HG03575 (cell line): ENCODE measurements around the gene RGS10.
"Not testable (repeated sequence)": the region's sequence is repeated elsewhere in the genome, so short reads cannot be mapped to it uniquely, and the experiment has no call there.

ENCODE experiments used
- ATAC-seq: cut with Tn5 transposase; IDR thresholded peaks from one replicate; pipeline ENCODE4 v1.9.1; 2021; ENCODE audit not compliant: unreplicated experiment, insufficient number of reproducible peaks, low FRiP score; ENCODE audit errors: extremely low read depth

The RGS10 gene, protein sequence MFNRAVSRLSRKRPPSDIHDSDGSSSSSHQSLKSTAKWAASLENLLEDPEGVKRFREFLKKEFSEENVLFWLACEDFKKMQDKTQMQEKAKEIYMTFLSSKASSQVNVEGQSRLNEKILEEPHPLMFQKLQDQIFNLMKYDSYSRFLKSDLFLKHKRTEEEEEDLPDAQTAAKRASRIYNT

DNA sequence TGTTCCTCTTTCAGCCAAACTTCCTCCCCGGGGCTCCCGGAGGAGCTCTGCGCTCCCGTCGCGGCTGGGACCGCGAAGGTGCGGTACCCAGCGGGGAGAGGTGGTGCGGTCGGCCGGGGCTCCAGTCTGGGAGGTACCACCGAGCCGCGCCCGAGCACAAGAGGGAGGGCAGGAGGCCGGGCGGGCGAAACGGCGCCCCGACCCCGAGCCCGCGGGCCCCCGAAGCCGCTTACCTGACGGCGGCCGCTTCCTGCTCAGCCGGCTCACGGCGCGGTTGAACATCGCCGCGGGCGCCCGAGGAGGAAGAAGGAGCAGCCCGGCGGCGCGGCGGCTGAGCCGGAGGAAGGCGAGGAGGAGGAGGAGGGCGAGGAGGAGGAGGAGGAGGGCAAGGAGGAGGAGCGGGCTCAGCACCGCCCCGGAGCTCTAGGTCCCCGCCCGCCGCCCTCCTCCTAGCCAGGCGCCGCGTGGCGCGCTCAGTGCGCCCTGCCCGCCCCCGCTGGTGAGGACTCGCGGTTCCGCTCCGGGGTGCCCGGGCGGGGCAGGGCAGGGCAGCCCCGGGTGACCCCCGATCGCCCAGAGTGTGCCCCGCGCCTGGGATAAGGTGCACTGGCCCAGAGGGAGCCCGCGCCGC is at the start of gene RGS10:
Gene RGS10, minus strand, starts transcription at position 363 of the 631 bp plus-strand sequence. Its CDS starts 81 bp downstream, at position 282.
- no peak for ATAC-seq

DNA sequence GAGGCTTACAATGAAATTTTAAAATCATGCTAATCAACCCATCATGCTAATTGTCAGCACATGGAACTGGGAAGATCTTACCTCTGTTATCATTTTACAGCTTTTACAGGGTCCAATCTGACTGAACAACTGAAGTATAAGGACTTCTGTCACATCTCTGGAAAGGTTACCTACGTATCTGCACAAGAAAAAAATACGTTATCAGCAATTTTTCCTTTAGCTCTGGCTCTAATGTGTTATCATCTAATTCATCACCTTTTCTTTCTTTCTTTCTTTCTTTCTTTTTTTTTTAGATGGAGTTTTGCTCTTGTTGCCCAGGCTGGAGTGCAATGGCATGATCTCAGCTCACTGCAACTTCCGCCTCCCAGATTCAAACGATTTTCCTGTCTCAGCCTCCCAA is 45.6 kb upstream of the RGS10 start:
- no peak for ATAC-seq

DNA sequence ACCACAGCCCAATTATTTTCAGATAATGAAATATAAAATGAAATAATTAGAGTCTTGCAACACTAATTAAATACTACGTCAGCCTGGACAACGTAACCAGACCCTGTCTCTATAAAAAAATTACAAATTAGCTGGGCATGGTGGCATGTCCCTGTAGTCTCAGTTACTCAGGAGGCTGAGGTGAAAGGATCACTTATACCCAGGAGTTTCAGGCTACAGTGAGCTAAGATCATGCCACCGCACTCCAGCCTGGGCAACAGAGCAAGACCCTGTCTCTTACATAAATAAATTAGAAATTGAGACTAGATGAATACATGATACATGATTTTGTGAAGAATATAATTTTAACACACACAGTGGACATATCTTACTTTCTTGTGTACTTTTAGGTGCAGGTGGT is 35.8 kb upstream of the RGS10 start:
- ATAC-seq, result no peak

DNA sequence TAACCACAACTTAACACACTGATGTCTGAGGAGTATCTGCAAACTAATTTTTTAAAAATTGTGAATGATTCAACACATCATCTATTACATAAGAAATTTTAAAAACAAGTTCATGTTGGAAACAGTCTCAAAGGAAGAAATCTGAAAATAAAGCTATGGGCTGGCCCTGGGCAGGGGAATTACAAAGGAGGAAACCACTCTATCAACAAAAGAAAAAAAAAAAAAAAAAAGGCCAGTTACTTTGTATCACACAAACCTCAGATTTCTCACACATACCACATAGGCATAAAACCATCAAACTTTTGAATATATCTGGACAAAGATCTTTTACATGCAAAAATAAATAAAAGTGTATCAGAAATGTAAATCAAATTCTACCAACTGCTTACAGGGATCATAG is 33.5 kb upstream of the RGS10 start:
- no peak for ATAC-seq

DNA sequence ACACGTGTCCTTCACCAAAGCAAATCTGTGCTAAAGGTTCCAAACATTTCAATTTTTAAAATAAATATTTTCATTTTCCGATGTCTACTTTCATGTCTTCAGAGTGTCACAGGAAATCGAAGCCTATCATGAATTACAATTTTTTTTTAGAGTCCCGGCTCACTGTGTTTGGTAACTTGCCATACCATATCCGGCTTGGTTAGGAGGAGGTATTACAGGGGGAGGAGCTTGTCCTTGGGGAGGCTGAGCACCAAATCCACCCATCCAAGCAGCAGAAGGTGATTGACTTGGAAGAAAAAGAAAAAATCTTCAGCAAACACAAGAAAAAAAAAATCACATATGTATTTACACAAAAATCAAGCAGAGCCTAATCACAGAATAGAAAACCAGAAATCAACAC is 33.0 kb upstream of the RGS10 start:
- no peak for ATAC-seq

DNA sequence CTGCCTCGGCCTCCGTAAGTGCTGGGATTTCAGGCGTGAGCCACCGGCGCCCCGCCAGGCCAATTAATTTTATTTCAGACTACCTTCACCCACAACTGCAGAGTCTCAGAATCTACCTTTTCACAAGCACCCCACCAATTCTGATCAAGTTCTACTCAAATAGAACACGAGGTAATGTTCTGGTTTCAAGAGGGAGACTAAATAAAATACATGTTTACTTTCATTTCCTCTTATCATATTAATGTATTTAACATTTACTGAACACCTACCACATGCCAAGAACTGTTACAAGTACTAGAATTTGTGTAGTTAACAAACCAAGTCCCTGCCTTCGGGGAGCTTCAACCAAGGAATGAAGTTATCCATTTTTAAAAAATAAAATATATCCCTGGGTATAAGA is 25.5 kb upstream of the RGS10 start:
- no peak for ATAC-seq

DNA sequence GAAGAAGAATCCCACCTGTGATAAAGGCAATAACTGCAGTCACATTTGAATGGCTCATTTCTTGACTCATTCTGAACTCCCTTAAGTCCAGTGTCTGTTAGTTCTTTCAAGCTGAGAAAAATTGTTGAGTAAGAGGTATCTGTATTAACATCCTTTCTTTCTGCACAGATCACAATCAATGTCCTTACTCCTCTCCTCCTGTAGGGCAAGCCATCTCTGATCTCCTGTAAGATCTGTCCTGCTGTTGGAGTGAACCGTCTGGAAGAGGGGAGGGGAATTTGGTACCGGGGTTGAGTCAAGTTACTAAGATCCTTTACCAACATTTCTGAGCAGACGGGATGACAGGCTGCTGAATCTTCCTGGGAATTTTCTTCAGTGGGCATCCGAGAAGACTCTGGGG is 19.6 kb upstream of the RGS10 start:
- ATAC-seq, result no peak

DNA sequence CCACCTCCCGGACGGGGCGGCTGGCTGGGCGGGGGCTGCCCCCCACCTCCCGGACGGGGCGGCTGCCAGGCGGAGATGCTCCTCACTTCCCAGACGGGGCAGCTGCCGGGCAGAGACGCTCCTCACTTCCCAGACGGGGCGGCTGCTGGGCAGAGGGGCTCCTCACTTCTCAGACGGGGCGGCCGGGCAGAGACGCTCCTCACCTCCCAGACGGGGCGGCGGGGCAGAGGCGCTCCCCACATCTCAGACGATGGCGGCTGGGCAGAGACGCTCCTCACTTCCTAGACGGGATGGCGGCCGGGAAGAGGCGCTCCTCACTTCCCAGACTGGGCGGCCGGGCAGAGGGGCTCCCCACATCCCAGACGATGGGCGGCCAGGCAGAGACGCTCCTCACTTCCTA is 17.0 kb upstream of the RGS10 start:
- ATAC-seq, result not testable (repeated sequence)

DNA sequence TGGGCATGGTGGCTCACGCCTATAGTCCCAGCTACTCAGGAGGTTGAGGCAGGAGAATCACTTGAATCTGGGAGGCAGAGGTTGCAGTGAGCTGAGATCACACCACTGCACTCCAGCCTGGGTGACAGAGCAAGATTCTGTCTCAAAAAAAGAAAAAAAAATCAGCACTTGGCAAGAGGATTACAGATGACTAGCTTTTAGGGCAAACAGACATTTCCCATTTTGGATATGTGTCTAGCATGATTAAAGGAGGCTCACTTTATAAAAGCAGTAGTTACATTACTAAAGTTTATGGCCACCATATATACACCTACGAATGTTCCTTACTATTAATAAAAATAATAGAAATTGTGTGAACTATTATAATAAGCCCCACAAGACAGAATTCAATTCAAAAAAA is 13.6 kb upstream of the RGS10 start:
- not testable (repeated sequence) for ATAC-seq

DNA sequence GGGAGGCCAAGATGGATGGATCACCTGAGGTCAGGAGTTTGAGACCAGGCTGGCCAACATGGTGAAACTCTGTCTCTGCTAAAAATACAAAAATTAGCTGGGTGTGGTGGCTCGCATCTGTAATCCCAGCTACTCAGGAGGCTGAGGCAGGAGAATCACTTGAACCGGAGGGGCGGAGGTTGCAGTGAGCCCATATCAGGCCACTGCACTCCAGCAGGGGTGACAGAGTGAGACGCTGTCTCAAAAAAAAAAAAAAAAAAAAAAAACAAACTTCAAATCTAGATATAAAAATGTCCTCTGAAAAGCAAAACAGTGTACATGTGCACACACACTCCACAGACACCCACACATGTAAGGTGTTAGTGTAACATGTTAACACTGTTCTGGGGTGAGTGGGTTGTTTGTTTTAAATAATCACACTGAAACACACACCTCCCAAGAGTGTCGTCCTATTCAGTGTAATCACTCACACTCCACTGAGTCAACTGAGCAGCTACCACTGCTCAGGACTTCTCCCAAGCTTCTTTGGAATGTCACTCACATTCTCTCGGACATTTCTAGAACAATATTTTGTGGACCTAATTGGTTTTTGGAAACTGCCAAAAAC is 12.8 kb upstream of the RGS10 start:
- ATAC-seq, result no peak

DNA sequence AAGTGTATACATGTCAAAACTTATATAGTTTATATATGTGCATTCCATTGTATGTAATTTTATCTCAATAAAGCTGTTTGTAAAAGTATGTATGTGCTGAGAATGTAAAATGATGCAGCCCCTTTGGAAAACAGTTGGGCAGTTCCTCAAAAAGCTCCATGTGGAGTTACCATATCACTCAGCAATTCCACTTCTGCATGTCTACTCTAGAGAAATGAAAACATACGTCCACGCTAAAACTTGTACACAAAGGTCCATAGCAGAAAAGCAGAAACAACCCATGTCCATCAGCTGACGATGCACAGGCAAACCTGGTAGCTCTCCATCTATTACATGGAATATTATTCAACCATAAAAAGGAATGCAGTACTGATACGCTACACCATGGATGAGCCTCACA is 8.3 kb upstream of the RGS10 start:
- no peak for ATAC-seq

DNA sequence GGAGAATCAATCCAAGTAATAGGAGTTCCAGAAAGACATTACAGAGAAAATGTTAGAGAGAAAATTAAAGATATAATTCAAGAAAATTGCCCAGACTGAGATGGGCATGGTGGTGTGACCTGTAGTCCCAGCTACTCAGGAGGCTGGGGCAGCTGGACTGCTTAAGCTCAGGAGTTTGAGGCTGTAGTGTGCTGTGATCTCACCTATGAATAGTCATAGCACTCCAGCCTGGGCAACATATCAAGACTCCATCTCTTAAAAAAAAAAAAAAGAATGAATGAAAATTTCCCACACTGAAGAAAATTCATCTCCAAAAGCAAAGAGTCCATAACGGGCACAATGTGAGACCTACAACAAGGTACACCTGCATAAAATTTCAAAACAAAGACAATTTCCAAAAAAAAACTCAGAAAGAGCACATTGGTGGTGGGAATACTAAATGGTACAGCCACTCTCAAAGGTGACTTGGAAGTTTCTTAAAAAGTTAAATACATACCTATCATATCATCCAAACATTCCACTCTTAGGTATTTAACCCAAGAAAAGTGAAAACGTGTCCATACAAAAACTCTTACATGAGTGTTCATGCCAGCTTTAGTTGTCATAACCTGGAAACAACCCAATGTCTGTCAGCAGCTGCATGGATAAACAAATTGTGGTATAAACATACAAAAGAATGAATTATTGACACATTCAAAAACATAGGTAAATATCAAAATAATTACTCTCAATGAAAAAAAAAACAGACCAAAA is 6.9 kb upstream of the RGS10 start:
- ATAC-seq, result no peak

DNA sequence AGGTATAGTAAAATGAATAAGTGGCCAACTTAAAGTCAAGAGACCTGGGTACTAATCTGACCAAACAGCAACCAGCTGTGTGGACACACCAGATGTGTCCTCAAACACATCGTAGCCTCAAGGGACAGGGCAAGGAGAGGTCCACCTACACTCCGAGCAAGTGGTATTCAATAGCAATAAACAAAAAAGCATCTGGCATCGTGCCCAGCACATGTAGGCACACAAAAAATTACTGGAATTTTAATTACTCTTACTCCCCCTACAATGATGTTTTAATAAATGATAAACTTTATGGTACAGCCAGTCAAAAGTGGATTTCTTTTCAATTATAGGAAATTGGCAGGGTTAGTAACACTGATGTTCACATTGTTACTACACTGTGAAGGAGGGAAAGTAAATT is 3.5 kb upstream of the RGS10 start:
- ATAC-seq, result no peak

DNA sequence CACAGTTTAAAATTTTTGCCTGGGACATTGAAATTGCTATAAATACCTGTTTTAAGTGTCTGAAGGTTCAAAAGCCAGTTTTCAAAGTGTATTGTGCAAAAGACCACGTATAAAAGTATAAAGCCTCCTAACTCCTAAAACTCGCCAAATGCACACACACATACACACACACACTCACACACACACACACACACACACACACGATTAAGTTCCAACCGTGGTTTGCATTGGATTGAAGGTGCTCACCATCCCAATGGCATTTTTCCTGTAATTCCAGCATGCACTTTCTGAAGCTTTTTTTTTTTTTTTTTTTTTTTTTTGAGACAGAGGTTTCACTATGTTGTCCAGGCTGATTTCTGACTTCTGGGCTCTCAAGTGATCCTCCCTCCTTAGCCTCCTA is 2.8 kb upstream of the RGS10 start:
- ATAC-seq, result no peak

DNA sequence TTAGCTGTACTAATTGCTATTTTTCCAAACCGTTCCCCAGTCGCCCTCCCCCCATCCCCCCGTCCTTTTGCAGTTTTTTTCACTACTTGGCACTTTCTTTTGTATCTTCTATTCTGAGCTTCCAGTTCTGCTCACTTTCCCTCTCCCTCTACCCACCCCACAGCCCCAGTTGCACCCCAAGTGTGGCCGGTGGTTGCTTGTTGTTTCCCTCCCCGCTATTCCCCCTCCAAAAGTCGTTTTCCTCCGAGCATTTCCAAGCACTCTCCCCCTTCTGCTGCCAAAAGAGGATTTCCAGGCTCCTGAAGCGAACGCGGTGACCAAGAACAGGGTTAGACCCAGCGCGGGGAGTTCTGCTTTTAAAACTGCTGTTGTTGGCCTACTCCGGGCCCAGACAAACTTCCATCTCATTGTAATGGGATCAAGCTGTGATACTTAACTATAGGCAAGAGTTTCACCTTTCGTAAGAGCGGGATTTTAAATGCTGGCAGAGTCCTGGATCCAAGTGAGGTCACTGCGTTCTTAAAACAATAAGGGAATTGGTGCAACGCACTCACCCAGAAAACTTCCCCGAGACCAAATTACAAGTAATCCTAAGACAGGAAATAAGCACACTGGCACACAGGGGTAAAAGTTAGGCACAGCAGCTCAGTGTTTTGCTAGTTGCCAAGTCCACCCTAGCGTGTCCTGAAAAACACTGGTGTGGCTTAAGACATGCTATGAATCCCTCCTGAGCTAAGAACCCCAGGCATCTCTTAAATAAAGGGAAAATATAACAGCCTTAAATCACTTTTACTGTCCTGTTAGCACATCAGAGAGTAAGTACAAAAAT is 1.5 kb upstream of the RGS10 start:
- no peak for ATAC-seq

DNA sequence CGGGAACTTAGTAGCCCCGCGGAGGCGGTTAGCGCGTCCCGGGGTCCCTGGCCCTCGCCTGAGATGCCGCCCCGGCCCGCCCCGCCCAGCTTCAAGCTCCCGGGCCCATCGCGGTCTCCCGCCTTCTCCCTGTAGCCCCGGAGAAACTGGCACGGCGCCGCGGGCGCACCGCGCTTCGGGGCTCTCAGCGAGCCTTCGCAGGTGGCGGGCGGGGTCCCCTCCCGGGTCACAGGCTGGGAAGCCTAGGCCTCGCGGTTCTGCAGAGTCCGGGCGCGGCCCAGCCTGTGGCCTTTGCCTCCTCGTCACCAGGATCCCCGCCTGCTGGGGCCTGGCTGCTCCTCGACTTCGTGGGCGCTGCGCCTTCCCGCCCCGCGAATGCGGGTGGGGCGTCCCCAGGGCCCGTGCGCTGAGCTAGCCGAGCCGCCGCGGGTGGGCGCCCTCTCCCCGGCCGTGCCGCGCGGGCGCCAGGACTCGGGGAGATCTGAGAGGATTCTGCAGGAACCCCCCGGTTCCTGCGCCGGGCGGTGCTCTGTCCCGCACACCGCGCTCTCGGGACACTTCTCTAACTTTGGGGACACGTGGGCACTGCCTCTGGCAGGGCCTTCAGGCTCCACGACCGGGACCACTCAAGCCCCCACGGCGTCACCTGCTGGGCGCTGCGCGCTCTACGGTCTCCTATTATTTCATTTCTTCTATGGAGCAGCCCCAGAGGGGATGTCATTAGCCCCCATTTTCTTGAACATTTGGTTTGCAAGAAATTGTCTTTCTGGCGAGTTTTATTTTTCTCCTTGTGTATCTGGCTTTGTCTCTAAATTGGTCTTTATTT is 682 bp upstream of the RGS10 start:
- no peak for ATAC-seq

DNA sequence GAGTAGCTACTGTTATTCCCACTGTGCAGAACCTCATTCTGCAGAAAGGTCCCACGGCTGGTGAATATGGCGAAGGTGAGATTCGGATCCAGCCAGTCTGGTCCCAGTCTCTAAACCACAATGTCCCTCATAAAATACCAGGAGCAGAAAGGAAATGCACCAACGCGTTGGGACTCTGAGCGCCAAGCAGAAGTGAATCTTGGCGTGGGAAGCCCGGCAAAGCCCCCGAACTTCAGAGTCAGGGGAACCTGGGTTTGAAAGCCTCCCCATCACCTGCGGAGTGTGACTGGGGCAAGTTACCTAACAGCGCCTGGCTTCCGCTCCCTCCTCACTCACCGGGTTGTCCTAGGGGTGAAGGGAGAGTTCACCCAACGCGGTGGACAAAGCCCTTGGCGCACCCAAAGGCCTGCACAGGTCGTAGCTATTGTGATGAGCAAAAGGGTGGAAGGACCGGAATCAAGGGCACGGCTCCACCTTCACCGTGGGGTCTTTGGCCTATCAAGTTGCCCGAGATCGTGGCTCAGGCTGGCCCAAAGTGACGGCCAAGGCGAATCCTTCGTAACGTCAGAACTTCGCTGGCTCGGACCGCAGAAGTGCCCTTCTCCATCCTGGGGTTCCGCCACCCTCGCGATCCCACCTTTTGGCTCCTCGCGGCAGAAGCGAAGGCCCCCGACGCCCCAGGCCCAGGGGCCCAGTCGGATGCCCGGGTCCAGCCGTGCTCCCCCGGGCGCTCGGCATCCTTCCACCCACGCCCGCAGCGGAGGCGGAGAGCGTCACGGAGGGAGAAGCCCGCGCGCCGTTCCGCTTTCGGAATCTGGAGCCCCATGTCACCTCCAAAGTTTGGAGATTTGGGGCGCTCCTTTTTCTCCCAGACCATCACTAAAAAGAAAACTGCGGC is 811 bp downstream of the RGS10 start:
- no peak for ATAC-seq

DNA sequence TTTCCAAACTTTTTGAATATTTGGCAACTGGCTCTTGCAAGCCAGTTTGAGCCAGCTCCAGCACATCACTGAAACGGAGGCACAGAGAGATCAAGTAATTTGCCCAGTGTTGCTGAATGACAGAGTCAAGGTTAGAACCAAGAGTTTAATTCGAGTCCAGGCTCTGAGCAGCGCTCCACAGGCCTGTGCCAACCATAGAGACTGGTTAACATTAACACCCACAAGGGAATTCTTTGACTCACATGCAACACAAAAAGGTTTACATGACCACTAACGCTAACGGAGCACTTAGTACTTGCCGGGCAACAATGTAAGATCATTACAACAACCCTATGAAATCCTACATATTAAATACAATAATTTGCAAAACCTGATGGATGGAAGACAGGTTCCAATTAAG is 1.5 kb downstream of the RGS10 start:
- no peak for ATAC-seq
